HG03354 (cell line): ENCODE data around the gene ANK2.

ENCODE experiments used
- ATAC-seq: cut with Tn5 transposase; IDR thresholded peaks from one replicate; pipeline ENCODE4 v1.9.1; 2021; ENCODE audit warnings: mild to moderate bottlenecking; ENCODE audit not compliant: unreplicated experiment, poor library complexity, severe bottlenecking

Gene ANK2

GRCh38 chr4:113260688-113261087 is 211.2 kb downstream of the ANK2 start:
- no peak for ATAC-seq

GRCh38 chr4:113263274-113263673 is 213.8 kb downstream of the ANK2 start:
- ATAC-seq, result no peak

DNA sequence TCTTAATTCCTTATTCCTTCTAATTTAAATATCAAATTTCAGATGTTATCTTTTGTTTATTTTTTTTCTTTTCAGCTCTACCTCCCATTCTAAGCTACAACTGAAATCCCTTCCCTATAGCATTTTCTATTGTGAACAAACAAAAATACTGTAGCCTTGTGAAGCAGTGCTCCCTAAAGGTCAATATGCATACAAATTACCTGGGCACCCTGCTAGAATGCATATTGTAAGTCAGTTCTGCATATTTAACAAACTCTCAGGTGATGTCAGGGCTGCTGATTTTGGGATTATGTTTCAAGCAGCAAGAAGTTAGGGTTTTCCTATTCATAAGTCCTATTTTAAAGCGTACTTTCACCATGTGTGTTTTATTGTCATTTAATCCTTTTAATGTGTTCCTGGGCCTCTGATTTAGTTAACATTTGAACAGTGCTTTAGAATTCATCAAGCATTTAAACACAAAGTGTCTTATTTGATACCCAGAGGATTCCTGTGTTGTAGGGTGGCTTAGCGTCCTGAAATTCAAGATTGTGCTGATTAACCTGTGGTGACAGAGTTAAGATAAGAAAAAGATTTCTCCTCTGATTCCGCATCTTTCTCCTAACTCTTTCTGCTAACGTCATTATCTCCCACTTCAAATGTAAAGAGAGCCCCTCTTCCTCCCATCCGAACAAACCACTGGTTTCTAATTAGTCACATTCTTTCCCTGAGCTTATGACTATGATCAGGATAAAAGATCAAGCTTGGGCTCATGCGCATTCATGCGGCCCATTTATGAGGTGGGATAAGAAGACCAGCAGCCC is 221.3 kb downstream of the ANK2 start:
- ATAC-seq, result no peak

DNA sequence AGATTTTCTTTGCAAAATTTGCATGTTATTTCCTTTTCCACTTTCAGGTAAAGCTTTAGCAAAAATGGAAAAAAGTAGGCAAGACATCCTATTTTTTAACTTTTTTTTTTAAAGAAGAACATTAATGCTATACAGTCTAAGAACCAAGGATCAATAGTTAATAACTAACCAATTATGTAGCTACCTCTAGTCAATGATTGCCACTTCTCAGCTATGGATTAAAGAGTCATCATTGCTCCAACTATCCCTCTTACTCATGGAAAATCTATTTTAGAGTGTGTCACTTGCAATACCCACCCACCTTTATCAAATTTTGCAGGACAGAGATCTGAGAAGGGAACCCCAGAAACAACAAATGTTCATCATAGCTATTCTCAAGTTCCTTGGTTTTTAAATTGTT is 223.1 kb downstream of the ANK2 start:
- ATAC-seq, result no peak

DNA sequence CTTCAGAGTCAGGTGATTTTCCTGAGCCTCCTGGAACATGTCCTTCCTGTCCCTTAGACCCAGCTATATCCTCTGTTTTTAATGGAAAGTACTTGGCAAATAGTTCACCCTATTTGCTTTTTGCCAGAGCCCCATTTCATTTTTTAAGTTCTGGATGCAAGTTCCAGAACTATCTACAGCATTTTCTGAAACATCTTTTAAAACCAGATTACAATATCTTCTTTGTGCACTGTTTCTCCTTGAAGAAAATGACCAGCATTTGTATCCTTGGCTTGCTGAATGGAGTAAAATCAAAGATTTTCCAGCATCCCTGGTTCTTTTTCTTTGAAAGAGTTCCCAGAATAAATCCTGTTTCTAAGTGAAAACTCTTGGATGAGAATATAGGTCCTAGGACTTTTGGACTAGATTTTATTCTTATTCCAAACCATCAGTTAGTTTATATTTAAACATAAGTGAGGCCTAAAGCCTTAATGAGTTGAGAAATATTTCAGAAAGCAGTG is 224.3 kb downstream of the ANK2 start:
- ATAC-seq, result no peak

DNA sequence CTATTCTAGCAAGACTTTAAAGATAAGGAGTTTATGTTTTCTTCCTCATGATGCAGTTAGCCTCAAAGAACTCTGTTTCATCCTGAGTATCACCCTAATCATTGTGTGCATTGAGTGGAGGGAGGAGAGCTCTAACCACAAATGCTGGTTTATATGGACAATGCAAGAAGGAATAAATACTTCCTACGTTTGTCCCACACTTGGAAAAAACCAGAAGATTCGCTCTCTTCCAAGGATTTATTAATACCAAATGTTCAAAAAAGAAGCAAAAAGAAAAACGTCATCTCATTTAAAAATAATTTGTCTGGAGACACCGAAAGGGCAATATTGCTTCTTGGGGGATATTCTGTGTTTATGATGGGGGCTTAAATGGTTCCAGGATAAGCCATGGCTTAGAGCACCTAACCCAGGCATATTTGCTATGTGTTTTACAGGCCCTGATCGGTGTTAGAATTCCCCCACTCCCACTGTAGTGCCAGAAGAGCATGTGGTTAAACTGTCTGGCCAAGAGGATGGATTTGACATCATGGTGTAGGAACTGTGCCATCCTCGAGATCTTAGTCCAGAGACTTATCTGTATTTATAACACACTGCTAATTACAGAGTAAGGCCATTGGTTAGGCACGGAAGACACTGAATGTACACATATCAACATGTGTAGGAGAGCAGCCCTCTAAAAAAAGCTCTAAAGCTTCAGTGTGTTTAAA is 227.2 kb downstream of the ANK2 start:
- ATAC-seq, result no peak

- ATAC-seq, result peak; percentile 99
Observed at GRCh38 chr4:113278324-113278934, 229.0 kb downstream of the ANK2 start.

GRCh38 chr4:113285501-113285900 is 236.0 kb downstream of the ANK2 start:
- ATAC-seq, result no peak

- no peak for ATAC-seq
Observed at GRCh38 chr4:113288257-113288656, 238.8 kb downstream of the ANK2 start.

DNA sequence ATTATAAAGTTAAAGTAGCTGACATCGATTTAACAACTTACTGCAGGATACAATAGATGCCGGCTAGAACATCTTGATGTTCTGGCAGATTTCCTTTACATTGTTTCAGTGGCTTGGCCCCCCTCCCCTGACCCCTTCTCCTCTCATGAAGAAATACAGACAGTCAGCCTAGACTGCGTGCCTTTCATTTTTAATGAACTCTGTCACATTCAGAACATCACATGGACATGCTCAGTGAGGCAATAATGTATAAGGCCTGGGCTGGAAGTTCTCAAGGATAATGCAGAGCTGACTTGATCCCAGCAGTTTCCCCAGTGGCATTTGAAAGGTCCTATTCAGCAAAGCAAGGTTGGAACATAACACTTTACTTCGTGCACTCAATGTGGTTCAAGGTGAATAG is 239.2 kb downstream of the ANK2 start:
- no peak for ATAC-seq

GRCh38 chr4:113289766-113290165 is 240.3 kb downstream of the ANK2 start:
- no peak for ATAC-seq

DNA sequence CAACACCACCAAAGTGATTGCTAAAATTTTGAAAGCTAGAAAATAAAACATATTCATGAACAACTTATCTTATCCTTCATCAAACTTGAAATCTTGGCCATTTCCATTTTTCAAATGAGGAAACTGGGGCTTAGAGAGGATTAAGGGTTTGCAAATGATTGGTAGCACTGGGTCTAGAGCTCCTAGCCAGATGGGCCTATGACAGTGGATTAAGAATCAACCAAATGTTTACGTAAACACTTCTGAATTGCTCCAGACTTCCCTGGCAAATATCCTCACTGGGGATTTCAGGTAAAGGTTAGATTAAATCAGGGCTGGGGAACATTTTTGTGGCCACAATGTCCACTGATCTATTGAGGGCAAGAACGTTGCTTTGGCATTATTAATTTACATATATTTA is 241.2 kb downstream of the ANK2 start:
- no peak for ATAC-seq

DNA sequence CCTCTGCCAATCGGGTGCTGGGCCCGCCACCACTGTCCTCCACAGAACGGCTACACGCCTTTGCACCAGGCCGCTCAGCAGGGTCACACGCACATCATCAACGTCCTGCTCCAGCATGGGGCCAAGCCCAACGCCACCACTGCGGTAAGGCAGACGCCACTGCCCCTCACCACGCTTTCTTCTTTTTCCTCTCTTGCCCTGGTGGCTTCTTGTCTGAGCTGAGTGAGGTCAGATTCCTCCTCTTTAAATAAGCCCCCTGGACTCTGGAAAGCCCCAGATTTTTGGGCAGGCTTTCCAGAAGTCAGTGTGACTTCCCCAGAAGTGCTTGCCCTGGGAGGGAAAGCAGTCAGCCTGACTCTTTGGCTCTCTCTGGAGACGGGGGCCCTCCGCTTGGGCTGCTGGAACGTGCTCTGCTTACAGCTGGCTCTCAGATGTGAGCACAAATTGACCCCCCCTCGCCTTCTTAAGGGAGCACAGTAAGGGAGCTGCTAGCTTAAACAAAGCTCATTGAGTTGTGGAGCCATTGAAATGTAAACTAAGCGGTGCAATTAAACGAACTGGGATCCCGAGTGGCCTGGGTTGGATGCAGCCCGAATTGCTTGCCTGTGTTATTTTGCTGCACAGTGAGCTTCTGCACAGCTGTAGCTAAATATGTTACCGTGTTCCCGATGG is 243.1 kb downstream of the ANK2 start:
- ATAC-seq, result no peak

- no peak for ATAC-seq
Observed at GRCh38 chr4:113293043-113293560, 243.6 kb downstream of the ANK2 start.

- no peak for ATAC-seq
Observed at GRCh38 chr4:113293674-113294073, 244.2 kb downstream of the ANK2 start.

DNA sequence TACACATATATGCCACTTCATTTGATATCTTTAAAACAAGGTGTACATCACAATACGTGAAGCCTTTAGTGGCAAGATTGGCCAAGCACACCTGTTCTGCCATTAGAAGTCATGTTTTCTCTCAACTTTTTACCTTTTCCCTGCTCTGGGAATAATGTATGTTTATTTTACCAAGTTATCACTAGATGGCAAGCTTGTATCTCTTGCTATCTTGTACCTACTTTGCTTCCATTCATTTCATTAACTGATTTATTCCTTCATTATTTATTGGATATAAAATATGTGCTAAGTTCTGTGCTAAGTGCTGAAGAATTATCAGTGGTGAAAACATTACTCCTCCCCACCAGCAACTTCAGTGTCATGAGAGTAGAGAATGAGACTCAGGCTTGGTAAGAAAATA is 245.5 kb downstream of the ANK2 start:
- ATAC-seq, result no peak

DNA sequence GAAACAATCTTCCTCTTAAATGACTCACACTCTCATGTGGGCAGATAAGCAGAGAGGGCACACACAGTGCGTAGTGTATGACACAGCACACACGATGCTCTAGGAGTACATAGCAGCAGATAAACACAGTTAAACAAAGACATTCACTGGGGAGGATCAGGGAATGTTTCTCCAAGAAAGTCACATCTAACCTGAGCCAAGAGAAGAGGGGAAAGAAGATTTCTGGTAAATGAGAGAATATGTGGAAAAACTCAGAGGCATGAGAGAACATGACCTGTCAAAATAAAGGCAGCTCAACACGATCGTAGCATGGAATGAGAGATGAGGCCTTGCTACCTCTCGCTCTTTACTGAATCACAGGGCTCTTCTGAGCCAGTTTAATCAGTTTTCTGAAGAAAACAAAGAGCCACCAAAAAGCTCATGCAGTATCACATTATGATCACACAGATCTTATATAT is 251.0 kb downstream of the ANK2 start:
- ATAC-seq, result no peak

GRCh38 chr4:113302051-113302450 is 252.6 kb downstream of the ANK2 start:
- no peak for ATAC-seq

- ATAC-seq, result no peak
Observed at GRCh38 chr4:113303315-113303714, 253.9 kb downstream of the ANK2 start.

DNA sequence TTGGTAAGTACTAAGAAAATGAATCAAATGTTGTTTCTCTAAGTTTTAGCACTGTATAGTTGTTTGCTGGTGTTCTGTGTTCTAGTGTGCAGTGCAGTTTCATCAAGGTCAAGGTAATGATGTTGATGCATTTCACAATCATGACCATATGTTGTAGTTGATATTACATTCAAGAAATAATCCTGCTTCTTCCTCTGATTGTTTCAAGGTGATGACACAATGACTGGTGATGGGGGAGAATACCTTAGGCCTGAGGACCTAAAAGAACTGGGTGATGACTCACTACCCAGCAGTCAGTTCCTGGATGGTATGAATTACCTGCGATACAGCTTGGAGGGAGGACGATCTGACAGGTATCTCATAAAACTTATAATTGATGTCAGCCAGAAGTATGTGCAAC is 261.6 kb downstream of the ANK2 start:
- ATAC-seq, result no peak
